ENCODE data around the gene LHPP.

LHPP gene

GRCh38 chr10:124470544-124471434, 9.2 kb downstream of the LHPP start:
- no peak for DNase-seq (ENCODE audit: low spot score)

DNA sequence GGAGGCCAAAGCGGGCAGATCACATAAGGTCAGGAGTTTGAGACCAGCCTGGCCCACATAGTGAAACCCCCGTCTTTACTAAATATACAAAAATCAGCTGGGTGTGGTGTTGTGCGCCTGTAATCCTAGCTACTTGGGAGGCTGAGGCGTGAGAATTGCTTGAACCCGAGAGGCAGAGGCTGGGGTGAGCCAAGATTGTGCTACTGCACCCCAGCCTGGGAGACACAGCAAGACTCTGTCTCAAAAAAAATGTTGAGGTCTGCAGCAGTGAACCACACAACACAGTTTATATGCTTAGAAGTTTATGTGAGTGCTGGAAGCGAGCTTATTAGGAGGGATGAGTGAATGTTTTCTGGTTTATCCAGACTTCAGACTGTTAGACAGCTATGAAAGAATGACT, 10.4 kb downstream of the LHPP start:
- DNase-seq (ENCODE audit: low spot score) = no peak

- no peak for DNase-seq (ENCODE audit: low spot score)
Measured at GRCh38 chr10:124473070-124473469, 11.4 kb downstream of the LHPP start.

GRCh38 chr10:124474514-124475070, 13.0 kb downstream of the LHPP start:
- DNase-seq (ENCODE audit: low spot score) = no peak

GRCh38 chr10:124476043-124476725, 14.6 kb downstream of the LHPP start:
- DNase-seq (ENCODE audit: low spot score) = no peak

GRCh38 chr10:124477614-124478363, 16.2 kb downstream of the LHPP start:
- no peak for DNase-seq (ENCODE audit: low spot score)

DNA sequence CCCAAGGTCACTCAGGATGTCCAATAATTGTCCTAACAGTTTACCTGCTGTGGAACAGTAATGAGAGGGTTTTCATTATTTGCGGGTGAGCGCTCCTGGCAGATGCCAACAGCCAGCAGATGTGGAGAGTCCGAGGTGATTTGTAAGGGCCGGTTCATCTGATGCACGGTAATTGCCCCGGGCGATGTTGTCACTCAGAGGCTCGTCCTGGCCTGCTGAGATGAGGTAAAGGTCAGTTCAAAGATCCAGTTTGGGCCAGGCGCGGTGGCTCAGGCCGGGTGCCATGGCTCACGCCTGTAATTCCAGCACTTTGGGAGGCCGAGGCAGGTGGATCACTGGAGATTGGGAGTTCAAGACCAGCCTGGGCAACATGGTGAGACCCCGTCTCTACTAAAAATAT, 16.9 kb downstream of the LHPP start:
- no peak for DNase-seq (ENCODE audit: low spot score)

- no peak for DNase-seq (ENCODE audit: low spot score)
Measured at GRCh38 chr10:124480860-124481259, 19.2 kb downstream of the LHPP start.

- no peak for DNase-seq (ENCODE audit: low spot score)
Measured at GRCh38 chr10:124481717-124482116, 20.1 kb downstream of the LHPP start.

- DNase-seq (ENCODE audit: low spot score) = no peak
Measured at GRCh38 chr10:124482236-124482800, 20.7 kb downstream of the LHPP start.

DNA sequence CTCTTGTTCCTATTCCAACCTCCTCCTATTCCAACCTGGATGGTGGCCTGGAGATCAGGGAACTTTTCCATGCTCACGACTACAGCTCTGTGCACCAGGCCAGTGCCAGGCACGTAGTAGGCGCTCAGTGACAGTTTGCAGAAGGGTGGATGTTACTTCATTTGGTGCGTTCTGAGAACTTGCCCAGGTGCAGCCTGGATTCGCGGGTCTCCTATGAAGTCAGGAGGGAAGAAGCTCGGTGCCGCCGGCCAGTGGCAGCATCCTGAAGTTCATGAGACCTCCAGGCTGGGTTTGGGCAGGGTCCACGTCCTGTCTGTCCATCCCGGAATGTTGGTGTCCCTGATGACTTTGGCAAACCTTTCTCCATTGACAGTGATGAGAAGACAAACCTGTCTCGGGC, 21.3 kb downstream of the LHPP start:
- no peak for DNase-seq (ENCODE audit: low spot score)

- no peak for DNase-seq (ENCODE audit: low spot score)
Measured at GRCh38 chr10:124484031-124484430, 22.4 kb downstream of the LHPP start.

DNA sequence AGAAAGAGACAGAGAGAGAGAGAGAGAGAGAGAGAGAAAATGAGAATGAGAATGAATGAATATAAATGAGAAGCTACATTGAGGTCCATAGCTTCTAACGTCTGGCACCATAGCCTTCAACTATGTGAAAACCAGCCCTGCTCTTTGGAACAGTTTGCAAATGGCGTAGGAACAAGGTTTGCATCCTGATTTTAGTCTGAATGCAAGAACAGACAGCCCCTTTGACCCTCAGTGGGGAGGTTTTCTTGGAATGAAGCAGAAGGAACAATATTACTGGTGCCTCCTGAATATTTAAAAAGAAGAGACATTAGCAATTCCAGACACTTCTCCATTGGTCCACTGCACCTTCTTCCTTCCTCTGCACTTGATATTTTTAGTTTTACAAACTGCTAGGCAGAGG, 23.0 kb downstream of the LHPP start:
- DNase-seq (ENCODE audit: low spot score) = no peak

DNA sequence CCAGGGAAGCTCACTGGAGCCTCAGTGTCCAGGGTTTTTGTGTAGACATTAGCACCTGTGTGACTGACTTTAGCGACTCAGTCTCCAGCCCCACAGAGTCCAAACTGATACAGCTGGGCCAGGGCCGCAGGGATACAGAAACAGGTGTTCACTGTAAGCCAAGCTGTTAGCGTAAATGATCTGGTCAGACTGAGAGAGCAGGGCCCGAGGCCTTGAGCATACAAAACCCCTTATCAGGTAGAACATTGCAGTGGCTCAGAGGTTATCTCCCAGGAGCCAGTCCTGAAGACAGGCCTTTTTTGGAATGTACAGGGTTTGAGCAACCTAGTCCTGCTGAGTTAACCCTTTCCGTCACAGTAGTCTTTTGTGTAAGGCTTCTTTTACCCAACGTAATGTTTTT, 25.0 kb downstream of the LHPP start:
- no peak for DNase-seq (ENCODE audit: low spot score)

DNA sequence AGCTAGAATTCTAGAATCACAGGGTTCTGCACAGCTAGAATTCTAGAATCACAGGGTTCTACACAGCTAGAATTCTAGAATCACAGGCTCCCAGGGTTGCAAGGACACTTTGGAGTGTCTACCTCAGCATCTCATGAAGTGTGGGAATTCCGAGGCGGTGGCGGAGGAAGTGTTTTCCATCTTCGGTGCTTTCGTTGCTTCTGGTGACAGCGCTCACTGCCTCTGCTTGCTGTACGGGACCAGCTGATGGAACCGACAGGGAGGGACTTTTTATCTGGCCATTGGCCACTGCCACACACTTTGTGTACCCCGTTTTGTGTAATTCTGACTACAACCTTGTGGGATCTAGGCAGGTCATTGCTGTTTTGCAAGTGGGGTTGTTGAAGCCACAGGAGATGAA, 29.5 kb downstream of the LHPP start:
- DNase-seq (ENCODE audit: low spot score) = no peak

DNA sequence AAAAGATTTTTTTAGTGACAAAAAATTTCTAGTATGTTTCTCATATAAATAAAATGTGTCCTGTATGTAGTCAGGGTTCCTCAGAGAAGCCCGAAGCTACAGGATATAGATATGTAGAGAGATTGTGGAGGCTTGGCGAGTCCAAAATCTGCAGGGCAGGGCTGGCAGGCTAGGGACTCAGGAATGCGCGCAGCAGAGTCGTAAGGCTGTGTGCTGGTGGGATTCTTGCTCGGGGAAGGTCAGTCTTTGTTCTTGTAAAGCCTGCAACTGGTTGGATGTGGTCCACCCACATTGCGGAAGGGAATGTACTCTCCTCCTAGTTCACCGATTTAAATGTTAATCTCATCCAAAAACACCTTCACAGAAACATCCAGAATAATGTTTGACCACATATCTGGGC, 30.6 kb downstream of the LHPP start:
- no peak for DNase-seq (ENCODE audit: low spot score)

- DNase-seq (ENCODE audit: low spot score) = no peak
Measured at GRCh38 chr10:124493214-124493882, 31.7 kb downstream of the LHPP start.

GRCh38 chr10:124494046-124494807, 32.6 kb downstream of the LHPP start:
- DNase-seq (ENCODE audit: low spot score) = no peak

GRCh38 chr10:124495162-124495561, 33.5 kb downstream of the LHPP start:
- no peak for DNase-seq (ENCODE audit: low spot score)

DNA sequence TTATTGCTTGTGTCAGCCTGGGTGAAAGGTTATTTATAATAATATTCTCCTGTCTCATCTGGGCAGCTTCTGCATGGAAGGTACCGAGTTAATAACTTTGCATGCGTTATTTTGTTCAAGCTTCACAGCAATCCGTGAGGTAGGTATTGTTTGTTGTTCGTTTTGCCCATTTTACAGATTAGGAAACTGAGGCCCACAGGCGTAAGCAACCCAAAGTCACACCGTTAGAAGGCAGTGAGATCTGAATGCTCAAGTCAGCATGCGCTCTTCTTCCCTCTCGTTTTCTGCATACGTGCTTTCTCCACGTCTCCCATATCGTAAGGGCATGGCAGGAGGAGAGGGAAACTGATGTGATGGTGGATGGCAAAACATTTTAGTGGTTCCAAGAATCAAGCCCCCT, 34.1 kb downstream of the LHPP start:
- DNase-seq (ENCODE audit: low spot score) = no peak

Data from SK-N-DZ (cell line).